OCI-LY1 (cell line): Measurements from ENCODE around the gene ALDH1A2.

Source experiments
- H2AFZ ChIP-seq: fragments of 200-600 bp; sonication (generic), shearing (Covaris generic); 2 replicates; pipeline ENCODE4 v1.6.0; 2014; ENCODE audit warnings: antibody characterized with exemption, mild to moderate bottlenecking, low read length
- H3F3A ChIP-seq: fragments of 200-600 bp; sonication (generic), shearing (Covaris generic); 2 replicates; pipeline ENCODE4 v1.6.0; 2014; ENCODE audit warnings: mild to moderate bottlenecking, antibody characterized with exemption, low read length, moderate library complexity; ENCODE audit not compliant: insufficient read depth
- H3K27ac ChIP-seq: fragments of 200-600 bp; sonication (generic); 2 replicates; pipeline ENCODE4 v1.5.1; 2014; ENCODE audit warnings: low read length, mixed run types, mild to moderate bottlenecking, low read depth; ENCODE audit not compliant: poor library complexity, severe bottlenecking
- H3K27me3 ChIP-seq: fragments of 200-600 bp; sonication (generic); 2 replicates; pipeline ENCODE4 v1.6.0; 2014; ENCODE audit warnings: antibody characterized with exemption, mild to moderate bottlenecking, low read length, moderate library complexity; ENCODE audit not compliant: insufficient read depth
- H3K36me3 ChIP-seq: fragments of 200-600 bp; sonication (generic); 2 replicates; pipeline ENCODE4 v1.6.1; 2014; ENCODE audit warnings: mild to moderate bottlenecking, antibody characterized with exemption, low read length, moderate library complexity, mixed read lengths; ENCODE audit not compliant: insufficient read depth
- H3K4me1 ChIP-seq: fragments of 200-600 bp; sonication (generic); 2 replicates; pipeline ENCODE4 v1.5.1; 2014; ENCODE audit warnings: mild to moderate bottlenecking, low read length, moderate library complexity; ENCODE audit not compliant: insufficient read depth, severe bottlenecking
- H3K4me2 ChIP-seq: fragments of 200-600 bp; sonication (generic), shearing (Covaris generic); 2 replicates; pipeline ENCODE4 v1.6.1; 2014; ENCODE audit warnings: low read length
- H3K4me3 ChIP-seq: fragments of 200-600 bp; sonication (generic); 2 replicates; pipeline ENCODE4 v1.5.1; 2014; ENCODE audit warnings: low read length, low read depth, mild to moderate bottlenecking, mixed read lengths; ENCODE audit not compliant: poor library complexity, severe bottlenecking
- H3K79me2 ChIP-seq: fragments of 200-600 bp; shearing (Covaris generic); 2 replicates; pipeline ENCODE4 v1.6.1; 2016; ENCODE audit warnings: mixed run types, low read length, mixed read lengths; ENCODE audit not compliant: insufficient read depth
- H3K9ac ChIP-seq: fragments of 200-600 bp; sonication (generic), shearing (Covaris generic); 2 replicates; pipeline ENCODE4 v1.6.1; 2014; ENCODE audit warnings: mild to moderate bottlenecking, low read length, mixed read lengths
- H3K9me2 ChIP-seq: fragments of 200-600 bp; sonication (generic), shearing (Covaris generic); 2 replicates; pipeline ENCODE4 v1.6.1; 2014; ENCODE audit warnings: low read depth, mild to moderate bottlenecking, low read length, mixed read lengths
- H3K9me3 ChIP-seq: fragments of 200-600 bp; shearing (Covaris generic); 2 replicates; pipeline ENCODE4 v1.6.1; 2014; ENCODE audit warnings: low read length, mixed read lengths
- H4K20me1 ChIP-seq: fragments of 200-600 bp; sonication (generic), shearing (Covaris generic); 2 replicates; pipeline ENCODE4 v1.6.0; 2016; ENCODE audit warnings: mild to moderate bottlenecking, low read length; ENCODE audit not compliant: insufficient read depth
- CTCF ChIP-seq: fragments of 200-600 bp; sonication (generic), shearing (Covaris generic); IDR thresholded peaks from 2 replicates; pipeline ENCODE4 v1.5.1; 2017; ENCODE audit warnings: mild to moderate bottlenecking, antibody characterized with exemption, low read length, moderate library complexity, mixed read lengths
- EZH2 ChIP-seq: fragments of 200-600 bp; sonication (generic), shearing (Covaris generic); IDR thresholded peaks from 2 replicates; pipeline ENCODE4 v1.8.0; 2017; ENCODE audit warnings: borderline replicate concordance, mixed run types, mild to moderate bottlenecking, antibody characterized with exemption, low read length, moderate library complexity, mixed read lengths

ALDH1A2 gene

DNA sequence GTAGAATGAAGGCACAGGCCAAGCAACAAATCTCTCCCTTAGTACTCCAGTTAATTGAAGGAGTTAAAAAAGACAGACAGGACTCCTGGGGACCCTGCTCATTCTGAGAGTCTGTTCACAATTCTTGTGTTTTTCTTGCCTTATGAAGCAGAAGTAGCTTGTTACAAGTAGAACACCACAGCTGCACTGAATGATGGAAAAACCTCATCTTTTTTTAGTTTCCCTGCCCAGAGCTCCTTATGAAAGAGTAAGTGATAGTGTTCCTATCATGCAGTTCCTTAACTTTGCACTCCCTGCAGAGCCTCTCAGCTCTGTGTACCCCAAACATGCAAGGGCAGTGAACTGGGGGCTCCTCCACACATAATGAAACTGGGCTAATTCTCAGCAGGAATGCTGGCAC is 95.5 kb downstream of the ALDH1A2 start:
- no peak overlapping the region for H3K4me2 ChIP-seq
- H3K4me1 ChIP-seq = no peaks in the 10 kb centered on the region
- H3K9me2 ChIP-seq = no peaks in the 10 kb centered on the region
- H3K36me3 ChIP-seq = no peaks in the 10 kb centered on the region
- no peak overlapping the region for H3K9ac ChIP-seq
- H4K20me1 ChIP-seq = no peaks in the 10 kb centered on the region
- H3K9me3 ChIP-seq = no peaks in the 10 kb centered on the region
- no peak overlapping the region for H3K27ac ChIP-seq
- TF ChIP-seq CTCF = no peak
- no peak for TF ChIP-seq EZH2
- H3F3A ChIP-seq = no peaks in the 10 kb centered on the region
- H2AFZ ChIP-seq = no peak overlapping the region
- no peak overlapping the region for H3K4me3 ChIP-seq
- H3K79me2 ChIP-seq = no peaks in the 10 kb centered on the region
- H3K27me3 ChIP-seq = no peaks in the 10 kb centered on the region

DNA sequence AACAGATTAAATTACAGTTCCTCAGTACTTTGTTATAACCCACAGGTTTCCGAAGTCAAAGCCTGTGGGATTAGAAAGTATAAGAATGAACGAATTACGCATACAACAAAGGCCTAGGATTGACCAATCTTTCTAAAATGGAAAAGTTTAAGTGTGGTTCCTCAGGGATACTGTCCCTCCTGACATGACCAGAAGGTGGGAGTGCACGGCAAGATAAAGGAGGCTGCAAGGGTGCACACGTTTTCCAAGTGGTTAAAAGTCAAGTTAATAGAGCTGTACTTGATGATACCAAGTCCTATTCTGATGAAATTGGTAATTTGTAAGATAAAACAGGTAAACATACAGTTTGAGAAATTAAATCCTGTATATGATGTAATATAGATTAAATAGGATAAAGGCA is 96.2 kb downstream of the ALDH1A2 start:
- H3K79me2 ChIP-seq = no peaks in the 10 kb centered on the region
- no peak overlapping the region for H3K9ac ChIP-seq
- H3K27ac ChIP-seq = no peak overlapping the region
- H3K9me2 ChIP-seq = no peaks in the 10 kb centered on the region
- H2AFZ ChIP-seq = no peak overlapping the region
- H3K4me3 ChIP-seq = no peak overlapping the region
- H3K36me3 ChIP-seq = no peaks in the 10 kb centered on the region
- no peaks in the 10 kb centered on the region for H3K9me3 ChIP-seq
- no peaks in the 10 kb centered on the region for H3K4me1 ChIP-seq
- H3K4me2 ChIP-seq = no peak overlapping the region
- no peaks in the 10 kb centered on the region for H3F3A ChIP-seq
- no peaks in the 10 kb centered on the region for H4K20me1 ChIP-seq
- peaks cover under 1% of the 10 kb centered on the region; the same call in 1 of the 2 replicates for H3K27me3 ChIP-seq
- no peak for TF ChIP-seq CTCF

- Histone ChIP-seq H3K9me3 (no peaks in the 10 kb centered on the region), H2AFZ (no peak overlapping the region), H3K79me2 (no peaks in the 10 kb centered on the region), H3K9ac (no peak overlapping the region), H3F3A (no peaks in the 10 kb centered on the region), H3K27me3 (peaks cover 7% of the 10 kb centered on the region), H3K27ac (no peak overlapping the region), H3K4me1 (no peaks in the 10 kb centered on the region), H3K4me2 (no peak overlapping the region), H4K20me1 (no peaks in the 10 kb centered on the region), H3K36me3 (no peaks in the 10 kb centered on the region), H3K4me3 (no peak overlapping the region), H3K9me2 (no peaks in the 10 kb centered on the region)
- no peak for TF ChIP-seq CTCF
- TF ChIP-seq EZH2 = no peak
These were observed 102.6 kb downstream of the ALDH1A2 start for GRCh38 chr15:57962887-57963286.
